Hepatocyte (in vitro differentiated cells): ENCODE measurements around the gene CDK5R2.

Experiments
- EZH2phosphoT487 ChIP-seq: fragments of 200-600 bp; sonication (generic); IDR thresholded peaks from one replicate; pipeline ENCODE4 v1.6.1; 2018; ENCODE audit warnings: antibody characterized with exemption, mild to moderate bottlenecking, low read depth, moderate library complexity; ENCODE audit not compliant: unreplicated experiment, severe bottlenecking
- TF ChIP-seq, protein P1 (sequence below): fragments of 200-600 bp; sonication (generic); IDR thresholded peaks from 2 replicates; pipeline ENCODE4 v1.5.1; 2016; ENCODE audit warnings: antibody characterized with exemption, mild to moderate bottlenecking; ENCODE audit not compliant: poor library complexity

DNA sequence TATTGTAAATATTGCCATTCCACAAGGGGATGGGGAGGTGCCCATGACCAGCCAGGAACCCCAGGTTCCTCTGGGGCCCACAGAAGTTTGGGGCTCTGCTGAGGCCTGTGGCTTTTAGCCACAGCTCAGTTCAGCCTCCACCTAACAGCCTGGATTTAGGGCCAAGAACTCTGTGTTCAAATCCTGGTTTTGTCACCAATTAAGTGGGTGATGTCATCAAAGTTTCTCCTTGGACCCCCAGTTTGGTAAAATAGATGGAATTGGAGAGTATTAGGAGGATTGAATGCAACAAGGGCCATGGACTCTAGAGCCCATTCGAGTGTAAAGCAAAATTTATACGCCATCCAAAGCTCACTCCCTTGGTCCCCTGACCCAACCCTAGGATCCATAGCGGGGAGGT is 28.7 kb downstream of the CDK5R2 start:
- TF ChIP-seq, protein P1, sequence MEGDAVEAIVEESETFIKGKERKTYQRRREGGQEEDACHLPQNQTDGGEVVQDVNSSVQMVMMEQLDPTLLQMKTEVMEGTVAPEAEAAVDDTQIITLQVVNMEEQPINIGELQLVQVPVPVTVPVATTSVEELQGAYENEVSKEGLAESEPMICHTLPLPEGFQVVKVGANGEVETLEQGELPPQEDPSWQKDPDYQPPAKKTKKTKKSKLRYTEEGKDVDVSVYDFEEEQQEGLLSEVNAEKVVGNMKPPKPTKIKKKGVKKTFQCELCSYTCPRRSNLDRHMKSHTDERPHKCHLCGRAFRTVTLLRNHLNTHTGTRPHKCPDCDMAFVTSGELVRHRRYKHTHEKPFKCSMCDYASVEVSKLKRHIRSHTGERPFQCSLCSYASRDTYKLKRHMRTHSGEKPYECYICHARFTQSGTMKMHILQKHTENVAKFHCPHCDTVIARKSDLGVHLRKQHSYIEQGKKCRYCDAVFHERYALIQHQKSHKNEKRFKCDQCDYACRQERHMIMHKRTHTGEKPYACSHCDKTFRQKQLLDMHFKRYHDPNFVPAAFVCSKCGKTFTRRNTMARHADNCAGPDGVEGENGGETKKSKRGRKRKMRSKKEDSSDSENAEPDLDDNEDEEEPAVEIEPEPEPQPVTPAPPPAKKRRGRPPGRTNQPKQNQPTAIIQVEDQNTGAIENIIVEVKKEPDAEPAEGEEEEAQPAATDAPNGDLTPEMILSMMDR = no peak
- TF ChIP-seq EZH2phosphoT487 = no peak
